ENCODE measurements around the gene OR6C1.
"Not testable (repeated sequence)": the region's sequence is repeated elsewhere in the genome, so short reads cannot be mapped to it uniquely, and the experiment has no call there.

OR6C1 gene

GRCh38 chr12:55314043-55314442 lies at the start of gene OR6C1:
OR6C1 (plus strand) TSS chr12:55314343; CDS start chr12:55320600, 6,257 bp downstream.
- no peak within 1 kb of the TSS for H3K4me3 ChIP-seq
- intact Hi-C loops (cut with DNase I; ENCODE audit: low total_unique reads), result no loop called here
- no peaks in the 10 kb centered on the region for H3K36me3 ChIP-seq
- H3K4me1 ChIP-seq, result no peaks in the 10 kb centered on the region
- H3K27ac ChIP-seq, result no peak within 1 kb of the TSS
- no peaks in the 10 kb centered on the region for H3K9me3 ChIP-seq
- H3K27me3 ChIP-seq, result no peaks in the 10 kb centered on the region
- TF ChIP-seq CTCF (IDR thresholded peaks at IDR 0.05), result no peak
- DNase-seq, result no peak

DNA sequence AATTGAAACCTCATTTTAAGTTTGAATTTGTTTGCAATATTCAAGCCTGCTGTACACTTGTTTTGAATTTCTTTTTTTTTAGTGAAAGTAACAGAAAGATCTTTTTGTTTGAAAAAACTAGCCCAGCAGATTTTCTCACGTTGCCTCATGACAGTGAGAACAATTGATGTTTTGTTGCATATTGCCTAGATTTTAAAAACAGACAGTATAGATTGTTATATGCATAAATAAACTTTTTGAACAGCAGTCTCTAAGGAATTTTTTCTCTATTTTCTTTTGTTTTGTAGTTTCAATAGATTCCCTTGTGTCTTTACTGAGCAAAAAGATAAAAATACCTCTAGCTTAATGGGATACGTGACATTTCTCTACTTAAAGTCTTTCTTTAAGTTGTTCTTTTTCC lies 33.2 kb upstream of the OR6C1 start:
- Histone ChIP-seq H3K4me1 (no peaks in the 10 kb centered on the region), H3K27ac (no peak overlapping the region), H3K36me3 (no peaks in the 10 kb centered on the region), H3K9me3 (no peaks in the 10 kb centered on the region), H3K4me3 (no peak overlapping the region), H3K27me3 (no peaks in the 10 kb centered on the region)
- TF ChIP-seq CTCF (IDR thresholded peaks at IDR 0.05), result no peak
- intact Hi-C loops (cut with DNase I; ENCODE audit: low total_unique reads), result no loop called here
- no peak for DNase-seq

GRCh38 chr12:55289999-55290398 lies 24.1 kb upstream of the OR6C1 start:
- intact Hi-C loops (cut with DNase I; ENCODE audit: low total_unique reads), result no loop called here
- Histone ChIP-seq H3K27ac (no peak overlapping the region), H3K4me3 (no peak overlapping the region)

DNA sequence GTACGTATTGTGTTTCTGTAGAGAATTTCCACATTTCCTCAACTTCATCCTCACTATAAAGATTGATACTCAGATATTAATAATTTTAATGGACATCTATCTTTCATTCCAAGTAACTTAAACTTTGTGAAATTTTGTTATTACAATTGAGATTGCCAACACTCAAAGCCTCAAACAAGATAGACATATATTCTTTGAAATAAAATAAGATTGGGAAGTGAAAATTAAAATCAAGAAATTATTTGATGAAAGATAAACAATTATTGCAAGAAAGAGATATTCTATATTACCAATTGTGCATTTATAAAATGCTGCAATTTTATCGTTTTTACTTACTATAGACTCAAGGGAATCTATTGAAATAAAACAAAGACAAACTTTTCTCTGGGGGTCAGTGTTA lies 17.7 kb upstream of the OR6C1 start, which contains the start of gene OR6C6:
Gene OR6C6, minus strand, starts transcription at position 101 of the 400 bp plus-strand sequence. CDS start 1,337 bp downstream, outside the sequence.
- Histone ChIP-seq H3K4me1 (no peaks in the 10 kb centered on the region), H3K9me3 (no peaks in the 10 kb centered on the region), H3K4me3 (no peak within 1 kb of the TSS), H3K27ac (no peak within 1 kb of the TSS), H3K36me3 (no peaks in the 10 kb centered on the region), H3K27me3 (no peaks in the 10 kb centered on the region)
- no peak for DNase-seq
- no peak for TF ChIP-seq CTCF (IDR thresholded peaks at IDR 0.05)
- intact Hi-C loops (cut with DNase I; ENCODE audit: low total_unique reads), result no loop called here

More at GRCh38 chr12:55289999-55290398, 24.1 kb upstream of the OR6C1 start:
- TF ChIP-seq CTCF (IDR thresholded peaks at IDR 0.05), result no peak
- no peak for DNase-seq
- H3K36me3 ChIP-seq, result no peaks in the 10 kb centered on the region
- no peaks in the 10 kb centered on the region for H3K9me3 ChIP-seq
- no peaks in the 10 kb centered on the region for H3K27me3 ChIP-seq
- H3K4me1 ChIP-seq, result no peaks in the 10 kb centered on the region

DNA sequence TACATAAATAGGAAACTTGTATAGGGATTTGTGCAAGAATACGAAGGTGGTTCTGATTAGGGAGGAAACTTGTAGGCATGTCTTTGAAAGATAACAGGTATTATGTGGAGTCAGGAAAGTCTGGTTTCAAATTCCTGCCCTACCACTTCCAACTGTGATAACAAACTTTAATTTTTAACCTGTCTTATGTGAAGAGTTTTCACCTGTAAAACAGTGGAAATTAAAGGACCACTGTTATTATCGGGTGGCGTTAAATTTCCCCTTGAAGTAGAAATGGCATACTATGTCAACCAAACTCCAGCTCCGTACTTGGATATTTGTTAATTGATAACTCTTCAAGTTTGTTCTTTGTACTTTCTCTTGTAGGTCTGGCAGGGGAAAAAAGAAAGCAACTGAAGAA lies 6.1 kb downstream of the OR6C1 start:
- TF ChIP-seq CTCF (IDR thresholded peaks at IDR 0.05), result no peak

GRCh38 chr12:55325801-55326200 lies 11.7 kb downstream of the OR6C1 start:
- not testable (repeated sequence) for H3K4me1 ChIP-seq, DNase-seq

More for the DNA sequence above, 6.1 kb downstream of the OR6C1 start:
- Histone ChIP-seq H3K27me3 (no peaks in the 10 kb centered on the region), H3K27ac (no peak overlapping the region), H3K9me3 (no peaks in the 10 kb centered on the region), H3K36me3 (no peaks in the 10 kb centered on the region), H3K4me3 (no peak overlapping the region), H3K4me1 (no peaks in the 10 kb centered on the region)
- intact Hi-C loops (cut with DNase I; ENCODE audit: low total_unique reads), result no loop called here
- no peak for DNase-seq

More at GRCh38 chr12:55325801-55326200, 11.7 kb downstream of the OR6C1 start:
- H3K27ac ChIP-seq; intact Hi-C loops (cut with DNase I; ENCODE audit: low total_unique reads); H3K9me3 ChIP-seq; H3K27me3 ChIP-seq; H3K4me3 ChIP-seq; H3K36me3 ChIP-seq: not testable (repeated sequence)

Measured in tibial artery (tissue), 4 donors.